IPS-15b (cell line): ENCODE results near the gene PRRC2B.

ENCODE experiments used
- H3K27me3 ChIP-seq: one replicate; pipeline ENCODE4 v1.6.1; 2013; ENCODE audit warnings: low read length; ENCODE audit not compliant: control insufficient read depth, insufficient read depth
- H3K36me3 ChIP-seq: one replicate; pipeline ENCODE4 v1.6.1; 2013; ENCODE audit warnings: low read length; ENCODE audit not compliant: control insufficient read depth, insufficient read depth
- H3K4me1 ChIP-seq: one replicate; pipeline ENCODE4 v1.6.1; 2013; ENCODE audit warnings: mild to moderate bottlenecking, low read length; ENCODE audit not compliant: control insufficient read depth, insufficient read depth
- H3K4me3 ChIP-seq: one replicate; pipeline ENCODE4 v1.5.1; 2013; ENCODE audit warnings: low read depth, low read length
- H3K9ac ChIP-seq: one replicate; pipeline ENCODE4 v1.6.1; 2013; ENCODE audit warnings: low read depth, mild to moderate bottlenecking, low read length
- H3K9me3 ChIP-seq: one replicate; pipeline ENCODE4 v1.6.1; 2013; ENCODE audit warnings: mild to moderate bottlenecking, low read length; ENCODE audit not compliant: control insufficient read depth, insufficient read depth

PRRC2B gene

DNA sequence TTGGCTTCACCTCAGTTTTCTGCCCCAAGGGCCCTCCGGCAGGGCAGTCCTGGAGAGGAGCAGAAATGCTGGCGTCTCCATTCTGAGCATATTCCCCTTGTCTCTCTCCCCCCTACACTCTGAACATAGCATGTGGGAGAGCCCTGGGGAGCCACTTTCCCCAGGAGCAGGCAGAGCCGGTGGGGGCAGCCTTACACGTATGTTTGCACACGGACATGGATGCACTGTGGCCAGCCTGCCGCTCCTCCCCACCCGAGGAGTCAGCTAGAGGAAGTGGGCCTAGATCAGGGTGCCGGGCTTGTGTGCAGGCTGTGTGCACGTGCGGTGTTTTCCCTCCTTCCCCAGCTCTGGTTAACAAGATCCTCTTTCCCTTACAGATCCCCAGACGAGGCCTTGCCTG, 83.5 kb downstream of the PRRC2B start:
- Histone ChIP-seq H3K9me3 (no peaks in the 10 kb centered on the region), H3K27me3 (no peaks in the 10 kb centered on the region), H3K9ac (no peak overlapping the region), H3K36me3 (peaks cover 90% of the 10 kb centered on the region), H3K4me1 (no peaks in the 10 kb centered on the region), H3K4me3 (no peak overlapping the region)

DNA sequence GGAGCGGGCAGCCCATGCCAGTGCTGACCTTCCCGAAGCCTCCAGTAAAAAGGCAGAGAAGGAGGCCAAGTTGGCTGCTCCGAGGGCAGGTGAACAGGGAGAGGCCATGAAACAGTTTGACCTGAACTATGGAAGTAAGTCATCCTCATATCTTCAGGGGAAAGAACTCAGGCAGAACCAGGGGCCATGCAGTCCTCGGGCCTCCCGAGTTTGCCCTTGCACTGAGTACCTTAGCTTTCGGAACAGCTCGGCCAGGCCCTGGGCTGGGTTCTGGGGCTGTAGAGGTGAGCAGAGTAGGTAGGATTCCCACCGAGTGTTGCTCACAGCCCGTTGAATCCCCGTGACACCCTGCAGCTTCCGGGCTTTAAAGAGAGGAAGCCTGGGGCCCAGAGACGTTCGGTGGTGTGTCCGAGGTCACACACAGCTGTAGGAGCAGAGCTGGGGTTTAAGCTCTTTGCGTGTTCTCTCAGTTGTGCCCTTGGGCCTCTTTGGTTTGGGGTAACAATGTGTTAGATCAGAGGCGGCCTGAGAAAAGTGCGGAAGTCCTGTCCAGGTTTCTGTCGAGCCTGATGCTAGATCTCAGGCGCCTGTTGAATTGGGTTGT, 84.0 kb downstream of the PRRC2B start:
- Histone ChIP-seq H3K4me3 (no peak overlapping the region), H3K36me3 (peaks cover 91% of the 10 kb centered on the region), H3K27me3 (no peaks in the 10 kb centered on the region), H3K9ac (no peak overlapping the region), H3K4me1 (no peaks in the 10 kb centered on the region), H3K9me3 (no peaks in the 10 kb centered on the region)

DNA sequence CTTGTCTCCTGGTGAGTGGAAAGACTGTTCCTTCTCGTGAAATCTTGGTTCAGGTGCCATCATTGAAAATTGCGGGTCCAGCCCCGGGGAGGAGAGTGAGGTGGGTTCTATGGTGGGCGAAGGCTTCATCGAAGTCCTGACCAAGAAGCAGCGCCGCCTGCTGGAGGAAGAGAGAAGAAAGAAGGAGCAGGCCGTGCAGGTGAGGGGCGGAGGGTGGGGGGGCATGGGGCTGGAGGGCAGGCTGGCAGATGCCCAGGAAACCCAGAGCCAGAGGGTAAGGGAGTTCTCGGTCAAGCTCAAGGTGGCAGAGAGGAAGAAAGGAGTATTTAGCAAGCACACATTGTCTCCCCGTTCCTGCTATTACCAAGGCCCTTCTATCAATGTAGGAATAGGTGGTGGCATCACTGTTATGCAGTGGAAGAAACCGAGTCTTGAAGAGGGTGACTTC, 84.6 kb downstream of the PRRC2B start:
- Histone ChIP-seq H3K27me3 (no peaks in the 10 kb centered on the region), H3K9ac (no peak overlapping the region), H3K9me3 (no peaks in the 10 kb centered on the region), H3K36me3 (peaks cover 91% of the 10 kb centered on the region), H3K4me3 (no peak overlapping the region), H3K4me1 (no peaks in the 10 kb centered on the region)

- Histone ChIP-seq H3K36me3 (peaks cover 91% of the 10 kb centered on the region), H3K27me3 (no peaks in the 10 kb centered on the region), H3K4me3 (no peak overlapping the region), H3K9ac (no peak overlapping the region), H3K9me3 (no peaks in the 10 kb centered on the region), H3K4me1 (no peaks in the 10 kb centered on the region)
These were observed 85.0 kb downstream of the PRRC2B start for GRCh38 chr9:131478911-131479310.

DNA sequence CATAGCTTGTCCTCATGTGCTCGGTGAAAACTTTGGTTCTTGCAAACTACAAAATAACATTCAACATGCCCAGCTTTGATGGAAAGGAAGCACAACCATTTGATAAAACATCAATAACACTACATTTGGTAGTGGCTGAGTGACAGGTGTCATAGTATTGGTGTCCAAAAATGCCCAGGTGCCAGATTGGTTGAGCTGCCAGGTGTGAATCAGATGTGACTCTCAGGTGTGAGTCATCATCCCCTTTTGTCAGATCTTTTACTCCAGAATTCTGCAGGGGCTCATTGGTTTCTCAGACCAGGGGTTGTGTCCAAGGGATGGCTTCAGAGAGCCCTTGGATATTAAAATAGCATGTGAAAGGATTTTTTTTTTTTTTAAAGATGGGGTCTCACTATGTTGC, 86.4 kb downstream of the PRRC2B start:
- H3K36me3 ChIP-seq, result peaks cover 91% of the 10 kb centered on the region
- no peak overlapping the region for H3K4me3 ChIP-seq
- H3K9me3 ChIP-seq, result no peaks in the 10 kb centered on the region
- no peak overlapping the region for H3K9ac ChIP-seq
- H3K4me1 ChIP-seq, result no peaks in the 10 kb centered on the region
- H3K27me3 ChIP-seq, result no peaks in the 10 kb centered on the region

- peaks cover 91% of the 10 kb centered on the region for H3K36me3 ChIP-seq
- H3K4me1 ChIP-seq, result no peaks in the 10 kb centered on the region
- H3K9me3 ChIP-seq, result no peaks in the 10 kb centered on the region
- H3K4me3 ChIP-seq, result no peak overlapping the region
- no peaks in the 10 kb centered on the region for H3K27me3 ChIP-seq
- no peak overlapping the region for H3K9ac ChIP-seq
These were observed 87.8 kb downstream of the PRRC2B start for GRCh38 chr9:131481441-131482342.

DNA sequence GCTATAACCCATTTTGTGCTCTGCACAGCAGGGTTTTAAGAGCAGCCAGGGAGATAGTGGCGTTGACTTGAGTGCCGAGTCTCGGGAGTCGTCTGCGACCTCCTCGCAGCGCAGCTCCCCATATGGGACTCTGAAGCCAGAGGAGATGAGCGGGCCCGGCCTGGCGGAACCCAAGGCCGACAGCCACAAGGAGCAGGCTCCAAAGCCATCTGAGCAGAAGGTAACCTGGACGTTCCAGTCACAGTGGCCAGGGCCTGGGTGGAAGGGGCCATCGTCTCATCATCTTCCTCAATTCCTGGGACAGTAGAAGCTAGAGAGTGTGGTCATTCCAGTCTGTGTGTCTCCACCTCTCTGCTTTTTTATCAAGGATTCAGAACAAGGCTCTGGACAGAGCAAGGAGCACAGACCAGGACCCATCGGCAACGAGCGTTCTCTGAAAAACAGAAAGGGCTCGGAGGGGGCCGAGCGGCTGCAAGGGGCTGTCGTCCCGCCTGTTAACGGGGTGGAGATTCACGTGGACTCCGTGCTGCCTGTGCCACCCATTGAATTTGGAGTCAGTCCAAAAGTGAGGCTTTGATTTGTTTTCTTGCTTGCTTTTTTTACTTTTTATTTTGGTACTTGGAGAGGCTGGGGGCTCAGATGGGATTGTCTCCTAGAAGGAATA, 88.6 kb downstream of the PRRC2B start:
- no peaks in the 10 kb centered on the region for H3K9me3 ChIP-seq

DNA sequence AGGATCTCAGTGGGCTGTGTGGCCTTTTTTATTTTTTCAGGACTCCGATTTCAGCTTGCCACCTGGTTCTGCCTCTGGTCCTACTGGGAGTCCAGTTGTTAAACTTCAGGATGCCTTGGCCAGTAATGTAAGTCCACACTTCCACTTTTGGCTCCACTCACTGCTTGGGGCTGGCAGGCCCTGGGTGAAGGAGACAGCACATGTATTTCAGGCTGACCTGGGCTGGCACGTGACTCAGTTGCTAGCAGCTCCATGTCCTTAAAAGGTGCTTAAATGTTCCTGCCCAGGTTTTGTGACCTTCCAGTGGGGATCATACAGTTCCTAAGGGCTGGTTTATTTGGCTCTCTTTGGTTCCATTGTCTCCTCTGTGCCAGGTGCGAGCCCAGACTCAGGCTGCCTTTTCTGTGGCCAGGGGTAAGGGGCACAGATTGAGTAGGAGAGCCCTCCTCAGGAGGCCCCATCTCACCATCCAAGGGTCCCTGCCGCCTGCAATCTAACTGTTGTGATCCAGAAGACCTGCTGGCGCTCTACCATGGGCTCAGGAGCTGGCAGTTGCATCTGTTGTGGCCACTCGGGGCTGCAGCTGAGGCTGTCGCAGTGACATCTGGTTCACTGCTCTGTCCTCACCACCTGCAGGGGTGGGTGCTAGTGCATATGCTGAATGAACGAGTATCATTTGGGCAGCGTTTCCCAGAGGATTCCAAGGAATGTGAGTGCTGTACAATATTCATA, 89.6 kb downstream of the PRRC2B start:
- H3K9me3 ChIP-seq, result no peaks in the 10 kb centered on the region
- H3K9ac ChIP-seq, result no peak overlapping the region
- H3K36me3 ChIP-seq, result peaks cover 94% of the 10 kb centered on the region
- no peaks in the 10 kb centered on the region for H3K27me3 ChIP-seq
- H3K4me3 ChIP-seq, result no peak overlapping the region
- H3K4me1 ChIP-seq, result no peaks in the 10 kb centered on the region

More for the DNA sequence above, 88.6 kb downstream of the PRRC2B start:
- Histone ChIP-seq H3K4me3 (no peak overlapping the region), H3K9ac (no peak overlapping the region), H3K36me3 (peaks cover 91% of the 10 kb centered on the region), H3K27me3 (no peaks in the 10 kb centered on the region), H3K4me1 (no peaks in the 10 kb centered on the region)

GRCh38 chr9:131484051-131484445, 90.2 kb downstream of the PRRC2B start:
- no peak overlapping the region for H3K9ac ChIP-seq
- no peak overlapping the region for H3K4me3 ChIP-seq
- H3K27me3 ChIP-seq, result no peaks in the 10 kb centered on the region
- no peaks in the 10 kb centered on the region for H3K4me1 ChIP-seq
- peaks cover 94% of the 10 kb centered on the region for H3K36me3 ChIP-seq
- no peaks in the 10 kb centered on the region for H3K9me3 ChIP-seq

DNA sequence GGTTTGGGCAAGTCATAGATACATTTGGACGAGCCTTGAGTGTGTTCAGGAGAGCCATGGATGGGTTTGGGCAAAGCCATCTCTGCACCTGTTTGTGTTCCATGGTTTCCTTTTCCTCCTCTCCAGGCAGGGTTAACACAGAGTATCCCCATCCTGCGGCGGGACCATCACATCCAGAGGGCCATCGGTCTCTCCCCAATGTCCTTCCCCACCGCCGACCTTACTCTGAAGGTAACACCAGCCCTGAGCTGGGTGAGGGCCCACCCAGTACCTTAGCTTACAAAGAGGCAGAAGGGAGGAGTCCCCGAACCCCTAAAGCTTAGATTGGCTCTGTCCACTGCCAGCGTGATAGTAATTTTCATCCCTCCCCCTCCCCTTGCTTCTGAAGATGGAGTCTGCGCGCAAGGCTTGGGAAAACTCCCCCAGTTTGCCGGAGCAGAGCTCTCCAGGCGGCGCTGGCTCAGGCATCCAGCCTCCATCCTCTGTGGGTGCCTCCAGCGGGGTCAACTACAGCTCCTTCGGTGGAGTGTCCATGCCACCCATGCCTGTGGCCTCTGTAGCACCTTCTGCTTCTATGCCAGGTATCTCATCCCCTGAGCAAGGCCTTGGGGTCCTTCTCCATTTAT, 90.8 kb downstream of the PRRC2B start:
- H3K9ac ChIP-seq, result no peak overlapping the region
- no peak overlapping the region for H3K4me3 ChIP-seq
- H3K4me1 ChIP-seq, result no peaks in the 10 kb centered on the region
- H3K9me3 ChIP-seq, result no peaks in the 10 kb centered on the region
- H3K27me3 ChIP-seq, result no peaks in the 10 kb centered on the region
- H3K36me3 ChIP-seq, result peaks cover 94% of the 10 kb centered on the region

DNA sequence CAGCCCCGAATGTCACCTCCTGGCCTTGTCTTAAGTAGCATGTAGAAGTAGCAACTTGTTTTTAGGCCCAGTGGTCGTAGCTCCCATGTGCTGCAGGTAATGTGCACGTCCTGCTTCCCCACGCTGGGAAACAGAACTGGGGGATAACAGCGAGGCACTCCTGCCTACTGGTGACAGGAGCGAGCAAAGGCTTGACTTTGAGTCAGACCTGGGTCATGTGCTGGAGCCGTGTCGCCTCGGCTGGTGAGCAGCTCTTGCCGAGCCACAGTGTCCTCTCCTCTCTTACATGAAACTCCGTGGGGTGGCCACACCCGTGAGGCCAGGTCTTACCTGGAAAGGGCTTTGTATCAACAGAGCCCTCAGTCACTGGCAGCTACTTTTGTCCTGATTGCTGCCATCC, 91.3 kb downstream of the PRRC2B start:
- H3K9ac ChIP-seq, result no peak overlapping the region
- H3K36me3 ChIP-seq, result peaks cover 94% of the 10 kb centered on the region
- no peaks in the 10 kb centered on the region for H3K27me3 ChIP-seq
- no peaks in the 10 kb centered on the region for H3K9me3 ChIP-seq
- H3K4me1 ChIP-seq, result no peaks in the 10 kb centered on the region
- no peak overlapping the region for H3K4me3 ChIP-seq
